Natural killer cell treated with Interleukin-12 subunit alpha and Interleukin-12 subunit beta and Interleukin-15 and Interleukin-18, amount 100 ng/mL, for 72 hours (primary cell): ENCODE measurements around the gene DCAF15. TPM values are rescaled to one million over a fixed set of nuclear protein-coding genes. Genes with fewer than 3 reads are reported as not detected.
"Not testable (repeated sequence)": the region's sequence is repeated elsewhere in the genome, so short reads cannot be mapped to it uniquely, and the experiment has no call there.

Experiments
- ATAC-seq, 2 donors: fragments of 150-1000 bp; cut with Tn5 transposase in 1 of 2; sonication (Bioruptor Pico), chemical (Tn5 transposase) in 1 of 2; 2 replicates each; pipeline ENCODE4 v1.10.0; 2021
- DNase-seq: peaks from one replicate; pipeline ENCODE4 v3.0.0; 2022; ENCODE audit warnings: low spot score
- H3K27ac Mint-ChIP-seq, 2 donors: 1 replicate in 1 of 2; 2 replicates in 1 of 2; pipeline ENCODE4 v1.8.0; 2022; ENCODE audit warnings: mixed read lengths in 2 of 2, mild to moderate bottlenecking in 1 of 2, moderate library complexity in 1 of 2
- H3K27me3 Mint-ChIP-seq, 2 donors: 1 replicate in 1 of 2; 2 replicates in 1 of 2; pipeline ENCODE4 v1.8.0; 2022; ENCODE audit warnings: mixed read lengths in 2 of 2
- H3K36me3 Mint-ChIP-seq: one replicate; pipeline ENCODE4 v1.8.0; 2022; ENCODE audit warnings: mixed read lengths
- H3K4me1 Mint-ChIP-seq, 2 donors: 1 replicate in 1 of 2; 2 replicates in 1 of 2; pipeline ENCODE4 v1.8.0; 2022; ENCODE audit warnings: low read depth in 2 of 2, mixed read lengths in 2 of 2, mild to moderate bottlenecking in 1 of 2
- H3K4me3 Mint-ChIP-seq: one replicate; pipeline ENCODE4 v1.8.0; 2022; ENCODE audit warnings: mixed read lengths
- H3K9me3 Mint-ChIP-seq: 2 replicates; pipeline ENCODE4 v1.8.0; 2022; ENCODE audit warnings: mixed read lengths
- total RNA-seq, 2 donors: library from RNA; stranded (reverse); gene quantifications; one replicate each; pipeline ENCODE4 v1.2.3, GENCODE V29; 2022

DCAF15 gene
- total RNA-seq, 2 donors from 2014 or later = 62.0 to 107 TPM

DNA sequence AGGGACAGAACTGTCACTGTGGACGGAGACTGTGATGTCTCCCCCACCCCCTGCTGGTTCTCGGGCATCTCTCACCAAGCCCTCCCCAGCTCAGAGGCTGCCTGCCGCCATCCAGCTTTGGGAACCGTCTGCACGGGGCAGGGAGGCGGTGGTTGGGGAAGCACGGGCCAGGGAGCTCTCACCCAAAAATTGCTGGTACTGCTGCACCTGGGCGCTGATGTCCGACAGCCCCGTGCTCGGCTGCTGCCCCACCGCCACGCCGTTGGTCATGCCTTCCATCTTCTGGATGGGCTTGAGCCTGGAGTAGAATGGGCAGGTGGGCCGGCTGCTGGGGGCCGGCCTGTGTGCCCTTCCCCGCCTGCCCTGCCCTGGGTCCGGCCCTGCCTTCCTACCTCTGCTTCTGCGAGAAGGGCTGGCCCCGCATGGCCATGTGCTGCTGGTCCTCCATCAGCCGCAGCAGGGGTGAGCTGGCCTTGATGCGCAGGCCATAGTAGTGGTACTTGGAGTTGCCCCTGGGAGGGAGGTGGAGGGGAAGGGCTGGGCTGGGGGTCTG, 16.1 kb downstream of the DCAF15 start:
- Mint-ChIP-seq H3K36me3 (no peaks in the 10 kb centered on the region), H3K27me3 (no peaks in the 10 kb centered on the region), H3K9me3 (no peaks in the 10 kb centered on the region), H3K27ac (no peak overlapping the region), H3K4me1 (no peaks in the 10 kb centered on the region), H3K4me3 (no peak overlapping the region)
- no peak for DNase-seq
- peak in 1 of 2 donors; percentile 12 for ATAC-seq

DNA sequence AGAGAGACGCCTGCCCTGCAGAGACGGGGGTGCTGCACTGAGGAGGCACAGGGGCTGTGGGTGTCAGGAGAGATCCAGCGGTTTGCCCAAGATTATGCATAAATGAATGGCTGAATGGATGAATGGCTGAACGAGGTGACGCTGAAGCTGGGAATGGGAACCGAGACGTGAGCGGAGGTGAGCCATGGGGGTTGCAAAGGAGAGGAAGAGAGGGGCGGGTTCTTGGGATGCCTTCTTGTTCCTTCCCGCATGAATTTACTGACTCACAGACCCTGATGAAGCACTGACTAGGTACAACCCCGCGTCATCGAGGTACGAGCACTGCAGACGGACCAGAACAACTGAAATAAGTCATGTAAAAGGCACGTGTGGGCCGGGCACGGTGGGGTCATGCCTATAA, 16.7 kb downstream of the DCAF15 start:
- H3K27me3 Mint-ChIP-seq = no peaks in the 10 kb centered on the region
- no peaks in the 10 kb centered on the region for H3K36me3 Mint-ChIP-seq
- H3K27ac Mint-ChIP-seq = no peak overlapping the region
- DNase-seq = no peak
- ATAC-seq = no peak
- no peaks in the 10 kb centered on the region for H3K4me1 Mint-ChIP-seq
- H3K9me3 Mint-ChIP-seq = no peaks in the 10 kb centered on the region
- no peak overlapping the region for H3K4me3 Mint-ChIP-seq

DNA sequence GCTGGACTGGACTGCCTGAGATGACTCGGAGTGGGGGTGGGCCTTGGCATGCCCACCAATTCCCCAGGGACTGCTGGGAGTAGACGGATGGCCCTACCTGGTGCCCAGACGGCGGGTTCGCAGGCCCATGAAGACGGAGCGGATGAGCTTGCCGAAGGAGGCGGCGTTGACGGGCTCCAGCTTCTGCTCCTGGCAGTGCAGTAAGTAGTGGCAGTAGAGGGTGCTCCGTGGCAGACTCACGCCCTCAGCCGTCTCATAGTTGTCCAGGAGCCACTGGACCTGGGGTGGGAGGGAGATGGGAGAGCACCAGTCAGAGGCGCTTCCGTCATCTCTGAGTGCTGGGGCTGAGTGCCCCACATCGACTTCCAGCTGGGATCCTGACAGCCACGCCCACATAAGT, 17.6 kb downstream of the DCAF15 start:
- ATAC-seq (no peak), DNase-seq (no peak)
- no peak overlapping the region for H3K4me3 Mint-ChIP-seq
- H3K27me3 Mint-ChIP-seq = no peaks in the 10 kb centered on the region
- no peak overlapping the region for H3K27ac Mint-ChIP-seq
- no peaks in the 10 kb centered on the region for H3K4me1 Mint-ChIP-seq
- H3K36me3 Mint-ChIP-seq = no peaks in the 10 kb centered on the region
- no peaks in the 10 kb centered on the region for H3K9me3 Mint-ChIP-seq

DNA sequence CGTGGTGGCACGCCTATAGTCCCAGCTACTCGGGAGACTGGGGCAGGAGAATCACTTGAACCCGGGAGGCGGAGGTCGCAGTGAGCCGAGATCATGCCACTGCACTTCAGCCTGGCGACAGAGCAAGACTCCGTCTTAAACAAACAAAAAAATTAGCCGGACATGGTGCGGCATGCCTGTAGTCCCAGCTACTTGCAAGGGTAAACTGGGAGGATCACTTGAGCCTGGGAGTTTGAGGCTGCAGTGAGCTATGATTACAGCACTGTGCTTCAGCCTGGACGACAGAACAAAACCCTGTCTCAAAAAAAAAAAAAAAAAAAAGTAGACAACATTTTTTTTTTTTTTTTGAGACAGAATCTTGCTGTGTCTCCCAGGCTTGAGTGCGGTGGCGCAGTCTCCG, 19.6 kb downstream of the DCAF15 start:
- H3K9me3 Mint-ChIP-seq, H3K27me3 Mint-ChIP-seq, H3K4me3 Mint-ChIP-seq, H3K36me3 Mint-ChIP-seq, H3K27ac Mint-ChIP-seq, DNase-seq, H3K4me1 Mint-ChIP-seq, ATAC-seq: not testable (repeated sequence)

DNA sequence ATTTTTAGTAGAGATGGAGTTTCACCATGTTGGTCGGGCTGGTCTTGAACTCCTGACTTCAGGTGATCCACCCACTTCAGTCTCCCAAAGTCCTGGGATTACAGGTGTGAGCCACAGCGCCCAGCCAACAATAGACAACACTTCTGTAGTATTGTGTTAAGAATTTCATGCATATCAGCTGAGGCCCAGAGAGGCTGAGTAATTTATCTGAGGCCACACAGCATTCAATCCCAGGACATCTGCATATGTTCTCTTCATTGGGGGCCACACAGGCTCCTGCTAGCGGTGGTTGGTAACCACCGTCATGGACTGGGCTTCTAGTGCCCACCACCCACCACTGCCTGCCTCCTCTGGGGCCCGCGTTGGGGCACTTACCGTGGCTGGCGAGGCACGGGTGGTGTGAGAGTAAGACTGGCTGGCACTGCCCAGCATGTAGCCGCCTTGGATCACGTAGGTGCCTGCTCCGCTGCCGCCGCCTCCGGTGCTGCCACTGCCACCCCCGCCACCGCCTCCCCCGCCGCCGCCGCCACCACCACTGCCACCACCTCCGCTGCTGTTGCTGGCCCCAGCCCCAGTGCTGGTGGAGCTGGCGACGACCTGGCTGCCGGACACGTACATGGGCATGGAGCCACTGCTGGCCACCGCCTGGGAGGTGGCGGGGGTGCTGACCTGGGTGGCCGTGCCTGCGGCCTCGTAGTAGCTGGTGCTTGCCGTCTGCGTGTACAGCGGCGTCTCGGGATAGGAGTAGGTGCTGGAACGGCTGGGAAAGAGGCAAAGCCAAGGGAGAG, 20.3 kb downstream of the DCAF15 start:
- Mint-ChIP-seq H3K4me1 (peaks cover 0 to 8% of the 10 kb centered on the region in 2 donors), H3K36me3 (no peaks in the 10 kb centered on the region), H3K27me3 (no peaks in the 10 kb centered on the region), H3K4me3 (no peak overlapping the region), H3K27ac (no peak overlapping the region), H3K9me3 (no peaks in the 10 kb centered on the region)
- no peak for ATAC-seq
- DNase-seq = no peak

DNA sequence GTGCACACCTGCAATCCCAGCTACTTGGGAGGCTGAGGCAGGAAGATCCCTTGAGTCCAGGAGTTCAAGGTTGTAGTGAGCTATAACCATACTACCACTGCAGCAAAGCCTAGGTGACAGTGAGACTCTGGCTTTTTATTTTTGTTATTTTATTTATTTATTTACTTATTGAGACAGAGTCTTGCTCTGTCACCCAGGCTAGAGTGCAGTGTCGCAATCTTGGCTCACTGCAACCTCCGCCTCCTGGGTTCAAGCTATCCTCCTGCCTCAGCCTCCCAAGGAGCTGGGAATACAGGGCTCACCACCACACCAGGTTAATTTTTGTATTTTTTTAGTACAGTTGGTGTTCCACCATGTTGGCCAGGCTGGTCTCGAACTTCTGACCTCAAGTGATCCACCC, 21.2 kb downstream of the DCAF15 start:
- H3K4me3 Mint-ChIP-seq, H3K27me3 Mint-ChIP-seq, H3K36me3 Mint-ChIP-seq, H3K27ac Mint-ChIP-seq, ATAC-seq, H3K9me3 Mint-ChIP-seq, H3K4me1 Mint-ChIP-seq, DNase-seq: not testable (repeated sequence)

DNA sequence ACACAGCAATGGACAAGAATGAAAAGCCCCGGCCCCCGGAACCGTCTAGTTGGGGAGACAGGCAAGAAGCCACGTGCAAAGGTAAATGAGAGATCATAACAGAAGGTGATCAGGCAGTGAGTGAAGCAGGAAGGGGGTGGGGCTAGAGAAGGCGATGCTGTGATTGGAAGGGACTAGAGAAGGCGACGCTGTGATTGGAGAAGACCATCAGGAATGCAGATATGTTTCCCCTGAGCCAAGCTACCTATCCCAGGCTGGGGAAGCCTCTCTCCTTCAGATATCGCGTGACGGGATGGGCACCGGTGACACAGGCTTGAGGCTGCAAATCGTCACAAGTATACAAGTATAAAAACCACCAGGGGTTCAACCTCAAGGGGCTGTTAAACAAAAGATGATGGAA, 21.8 kb downstream of the DCAF15 start:
- no peaks in the 10 kb centered on the region for H3K27me3 Mint-ChIP-seq
- peak in 1 of 2 donors; percentile 41 for ATAC-seq
- H3K4me3 Mint-ChIP-seq = no peak overlapping the region
- no peak for DNase-seq
- H3K36me3 Mint-ChIP-seq = no peaks in the 10 kb centered on the region
- H3K4me1 Mint-ChIP-seq = peaks cover 0 to 8% of the 10 kb centered on the region in 2 donors
- H3K9me3 Mint-ChIP-seq = no peaks in the 10 kb centered on the region
- H3K27ac Mint-ChIP-seq = no peak overlapping the region

DNA sequence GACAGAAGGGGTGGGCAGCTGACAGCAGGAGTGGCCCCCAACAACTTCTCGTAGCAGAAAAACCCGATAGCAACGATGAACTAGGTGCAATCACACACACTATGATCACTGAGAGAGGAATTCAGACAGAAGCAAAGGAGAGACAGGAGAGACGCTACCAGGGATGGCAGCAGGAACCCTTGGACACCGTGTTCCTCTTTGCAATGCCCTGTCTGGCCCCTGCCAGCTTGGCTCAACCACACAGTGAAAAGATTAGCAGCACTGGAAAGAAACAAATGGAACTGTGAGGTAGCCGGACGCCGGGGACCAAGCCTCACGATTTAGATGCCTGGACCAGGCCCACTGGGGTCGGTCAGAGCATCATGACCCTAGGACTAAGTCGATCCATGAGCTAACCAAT, 23.6 kb downstream of the DCAF15 start:
- H3K9me3 Mint-ChIP-seq = no peaks in the 10 kb centered on the region

DNA sequence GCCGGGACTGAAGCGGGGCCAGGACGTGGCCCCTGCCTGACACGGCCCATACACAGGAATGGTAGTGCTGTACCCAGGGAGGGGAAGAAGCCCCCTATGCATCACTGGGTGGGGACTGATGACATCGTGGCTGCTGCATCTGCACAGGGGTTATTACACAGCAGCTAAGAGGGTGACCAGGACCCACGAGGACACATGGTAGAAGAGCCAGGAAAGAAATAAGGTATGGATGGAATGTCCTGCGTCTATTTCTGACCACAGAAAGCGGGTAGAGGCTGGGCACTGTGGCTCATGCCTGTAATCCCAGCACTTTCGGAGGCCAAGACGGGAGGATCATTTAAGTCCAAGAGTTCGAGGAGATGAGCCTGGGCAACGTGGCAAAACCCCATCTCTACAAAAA, 24.1 kb downstream of the DCAF15 start:
- no peak overlapping the region for H3K27ac Mint-ChIP-seq
- H3K9me3 Mint-ChIP-seq = no peaks in the 10 kb centered on the region
- DNase-seq (no peak), ATAC-seq (no peak)
- H3K4me3 Mint-ChIP-seq = no peak overlapping the region
- peaks cover 0 to 8% of the 10 kb centered on the region in 2 donors for H3K4me1 Mint-ChIP-seq
- no peaks in the 10 kb centered on the region for H3K36me3 Mint-ChIP-seq
- no peaks in the 10 kb centered on the region for H3K27me3 Mint-ChIP-seq

More for the DNA sequence above, 23.6 kb downstream of the DCAF15 start:
- Mint-ChIP-seq H3K4me3 (no peak overlapping the region), H3K36me3 (no peaks in the 10 kb centered on the region), H3K27ac (no peak overlapping the region), H3K4me1 (peaks cover 0 to 8% of the 10 kb centered on the region in 2 donors), H3K27me3 (no peaks in the 10 kb centered on the region)
- DNase-seq (no peak), ATAC-seq (no peak)

DNA sequence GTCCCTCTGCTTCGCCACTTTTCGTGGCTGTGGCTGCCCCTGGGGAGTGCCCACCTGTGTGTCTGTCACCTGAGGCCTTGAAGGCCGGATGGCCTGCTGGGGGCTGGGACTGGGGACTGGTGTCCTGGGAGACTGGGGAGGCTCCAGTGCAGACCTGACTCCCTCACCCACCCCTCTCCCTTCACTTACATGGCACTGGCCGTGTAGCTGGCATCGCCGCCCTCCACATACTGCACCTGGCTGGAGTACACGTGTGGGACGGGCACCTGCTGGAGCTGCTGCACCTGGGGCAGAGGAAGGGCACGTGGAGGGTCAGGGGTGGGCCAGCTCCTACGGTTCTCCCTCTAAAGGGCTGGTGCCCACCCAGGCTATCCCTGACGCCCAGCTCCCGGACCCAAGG, 25.5 kb downstream of the DCAF15 start:
- no peak for DNase-seq
- Mint-ChIP-seq H3K9me3 (no peaks in the 10 kb centered on the region), H3K4me1 (peaks cover 0 to 8% of the 10 kb centered on the region in 2 donors), H3K36me3 (no peaks in the 10 kb centered on the region), H3K27ac (peak overlapping the region in 1 of 2 donors; percentile 35), H3K4me3 (no peak overlapping the region), H3K27me3 (no peaks in the 10 kb centered on the region)
- no peak for ATAC-seq

DNA sequence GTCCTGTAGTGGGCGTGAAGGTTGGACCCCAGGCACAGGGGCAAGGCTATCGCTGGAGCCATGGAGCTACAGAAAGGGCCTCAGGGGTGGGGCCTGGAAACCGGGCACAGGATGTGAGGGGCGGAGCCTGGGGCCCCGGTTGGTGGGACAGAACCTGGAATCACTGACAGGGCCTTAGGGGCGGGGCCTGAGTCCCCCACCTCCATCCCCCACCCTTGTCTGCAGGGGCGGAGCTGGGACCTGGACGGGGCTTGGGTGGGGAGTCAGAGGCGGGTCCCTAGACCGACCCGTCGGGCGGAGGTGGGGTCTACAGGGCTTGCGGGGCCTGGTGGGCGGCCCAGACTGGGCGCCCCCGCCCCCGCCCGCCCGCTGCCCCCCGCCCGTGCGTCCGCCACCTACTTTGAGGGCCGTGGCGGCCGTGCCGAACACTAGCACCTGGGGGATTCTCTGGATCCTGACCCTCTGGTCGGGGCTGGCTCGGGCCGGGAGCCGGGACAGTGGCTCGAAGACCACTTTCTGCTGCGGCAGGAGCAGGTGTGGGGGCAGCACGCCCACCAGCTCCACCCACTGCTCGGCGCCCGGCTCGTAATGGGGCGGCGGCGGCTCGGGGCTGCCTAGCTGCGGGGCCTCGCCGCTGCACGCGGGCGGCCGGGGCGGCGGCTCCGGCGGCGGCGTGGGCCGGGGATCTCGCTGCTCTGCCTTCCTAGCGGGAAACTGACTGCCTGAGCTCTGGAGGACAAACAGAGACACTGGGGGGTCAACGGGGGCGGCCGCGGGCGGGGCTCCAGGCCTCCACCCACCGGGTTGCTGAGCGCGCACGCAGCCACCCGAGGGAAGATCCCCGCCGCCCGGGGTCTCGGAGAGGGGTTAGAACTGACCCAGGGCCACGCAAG, 26.3 kb downstream of the DCAF15 start:
- no peaks in the 10 kb centered on the region for H3K36me3 Mint-ChIP-seq
- DNase-seq (no peak), ATAC-seq (peak; percentile 32 to 60)
- H3K9me3 Mint-ChIP-seq = no peaks in the 10 kb centered on the region
- H3K4me1 Mint-ChIP-seq = peaks cover 0 to 8% of the 10 kb centered on the region in 2 donors
- peak overlapping the region in 1 of 2 donors; percentile 35 for H3K27ac Mint-ChIP-seq
- H3K4me3 Mint-ChIP-seq = no peak overlapping the region
- H3K27me3 Mint-ChIP-seq = no peaks in the 10 kb centered on the region

DNA sequence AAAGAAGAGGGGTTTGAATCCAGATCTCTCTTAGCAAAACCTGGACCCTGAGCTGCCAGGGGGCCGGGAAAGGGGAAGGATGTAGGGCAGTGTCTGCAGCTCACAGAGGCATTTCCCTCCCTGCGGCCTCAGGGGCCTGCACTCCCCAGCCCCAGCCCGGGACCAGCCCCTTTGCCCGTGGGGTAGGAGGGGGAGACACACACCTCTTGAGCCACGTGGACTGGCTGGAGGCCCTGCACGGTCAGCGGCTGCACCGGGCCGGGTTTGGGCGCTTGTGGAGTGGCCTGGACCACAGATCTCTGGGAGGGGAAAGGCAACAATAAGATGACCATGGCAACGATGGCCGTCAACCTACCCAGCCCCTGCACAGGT, 26.9 kb downstream of the DCAF15 start:
- H3K27me3 Mint-ChIP-seq = no peaks in the 10 kb centered on the region
- no peak overlapping the region for H3K4me3 Mint-ChIP-seq
- ATAC-seq (no peak), DNase-seq (no peak)
- H3K27ac Mint-ChIP-seq = no peak overlapping the region
- H3K4me1 Mint-ChIP-seq = peaks cover 0 to 8% of the 10 kb centered on the region in 2 donors
- H3K36me3 Mint-ChIP-seq = no peaks in the 10 kb centered on the region
- H3K9me3 Mint-ChIP-seq = no peaks in the 10 kb centered on the region

DNA sequence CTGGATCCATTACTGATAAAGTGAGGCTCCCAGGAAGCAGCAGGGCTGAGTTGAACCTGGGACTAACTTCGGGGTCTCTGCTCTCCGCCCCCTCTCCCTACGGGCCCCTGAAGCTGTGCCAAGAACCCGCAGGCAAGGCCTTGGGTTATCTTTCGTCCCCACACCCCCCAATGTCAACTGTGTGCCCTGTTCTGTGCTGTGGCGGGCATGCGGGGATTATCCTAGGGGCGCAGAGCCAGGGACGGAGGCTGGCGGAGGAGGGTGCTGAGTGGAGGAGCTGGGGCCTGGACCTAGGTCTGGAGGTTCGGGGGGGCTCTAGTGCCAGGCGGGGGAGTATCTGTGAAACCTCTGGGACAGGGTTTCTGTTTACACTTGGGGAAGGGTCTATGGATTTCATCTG, 27.4 kb downstream of the DCAF15 start:
- Mint-ChIP-seq H3K27ac (no peak overlapping the region), H3K27me3 (no peaks in the 10 kb centered on the region), H3K9me3 (no peaks in the 10 kb centered on the region), H3K4me3 (no peak overlapping the region), H3K4me1 (peaks cover 0 to 8% of the 10 kb centered on the region in 2 donors), H3K36me3 (no peaks in the 10 kb centered on the region)
- DNase-seq = no peak
- ATAC-seq = no peak

DNA sequence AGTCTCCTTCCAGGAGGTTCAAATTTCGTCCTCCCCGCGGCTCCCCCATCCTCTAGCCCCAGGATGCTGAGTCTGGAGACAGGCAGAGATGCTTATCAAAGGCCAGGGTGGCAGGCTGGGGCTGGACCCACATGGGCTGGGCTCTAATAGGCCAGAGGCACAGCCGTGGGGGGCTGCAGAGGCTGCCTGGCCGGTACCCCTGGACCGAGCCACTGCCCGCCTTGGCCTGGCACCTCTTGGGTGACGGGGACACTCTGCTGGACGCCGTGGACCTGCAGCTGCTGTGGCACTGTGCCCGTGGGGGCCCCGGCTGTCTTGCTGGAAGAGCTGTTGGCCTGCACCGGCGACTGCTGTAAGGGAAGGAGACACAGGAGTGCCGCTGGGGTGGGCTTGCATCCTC, 28.0 kb downstream of the DCAF15 start:
- ATAC-seq (no peak), DNase-seq (no peak)
- Mint-ChIP-seq H3K27me3 (no peaks in the 10 kb centered on the region), H3K36me3 (no peaks in the 10 kb centered on the region), H3K4me1 (peaks cover 3 to 10% of the 10 kb centered on the region in 2 donors), H3K9me3 (no peaks in the 10 kb centered on the region), H3K4me3 (no peak overlapping the region), H3K27ac (no peak overlapping the region)
